Sigmoid colon (tissue), 4 donors: ENCODE results near the gene MIB2.
"Not testable (repeated sequence)": the region's sequence is repeated elsewhere in the genome, so short reads cannot be mapped to it uniquely, and the experiment has no call there.

Experiments
- EP300 ChIP-seq, 4 donors: sonication (generic); formaldehyde crosslinking; IDR thresholded peaks; one replicate each; pipeline ENCODE4 v1.6.1; 2017; ENCODE audit warnings: antibody characterized with exemption in 4 of 4
- POLR2A ChIP-seq, 2 donors: fragments of 450-650 bp; IDR thresholded peaks; one replicate each; pipeline ENCODE4 v1.6.1; 2016; ENCODE audit warnings: antibody characterized with exemption in 2 of 2, mild to moderate bottlenecking in 2 of 2, moderate library complexity in 2 of 2
- POLR2AphosphoS5 ChIP-seq, 4 donors: sonication (generic); formaldehyde crosslinking; IDR thresholded peaks; one replicate each; pipeline ENCODE4 v1.6.1; 2017; ENCODE audit warnings: antibody characterized with exemption in 4 of 4
- TF ChIP-seq, protein P1 (sequence below), 4 experiments: fragments of 450-650 bp in 3 of 4; fragments of 200-600 bp in 1 of 4; IDR thresholded peaks; one replicate each; pipeline ENCODE4 v1.5.1; 2016 to 2019; ENCODE audit warnings: antibody characterized with exemption in 4 of 4, mild to moderate bottlenecking in 3 of 4, moderate library complexity in 2 of 4

DNA sequence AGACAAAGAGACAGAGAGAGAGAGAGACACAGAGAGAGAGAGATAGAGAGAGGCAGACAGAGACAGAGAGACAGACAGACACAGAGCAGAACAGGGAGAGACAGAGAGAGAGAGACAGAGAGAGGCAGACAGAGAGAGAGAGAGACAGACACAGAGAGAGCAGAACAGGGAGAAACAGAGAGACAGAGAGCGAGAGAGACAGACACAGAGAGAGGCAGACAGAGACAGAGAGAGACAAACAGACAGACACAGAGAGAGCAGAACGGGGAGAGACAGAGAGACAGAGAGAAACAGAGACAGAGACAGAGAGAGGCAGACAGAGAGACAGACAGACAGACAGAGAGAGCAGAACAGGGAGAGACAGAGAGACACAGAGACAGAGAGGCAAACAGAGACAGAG, 20.0 kb upstream of the MIB2 start:
- TF ChIP-seq, protein P1, sequence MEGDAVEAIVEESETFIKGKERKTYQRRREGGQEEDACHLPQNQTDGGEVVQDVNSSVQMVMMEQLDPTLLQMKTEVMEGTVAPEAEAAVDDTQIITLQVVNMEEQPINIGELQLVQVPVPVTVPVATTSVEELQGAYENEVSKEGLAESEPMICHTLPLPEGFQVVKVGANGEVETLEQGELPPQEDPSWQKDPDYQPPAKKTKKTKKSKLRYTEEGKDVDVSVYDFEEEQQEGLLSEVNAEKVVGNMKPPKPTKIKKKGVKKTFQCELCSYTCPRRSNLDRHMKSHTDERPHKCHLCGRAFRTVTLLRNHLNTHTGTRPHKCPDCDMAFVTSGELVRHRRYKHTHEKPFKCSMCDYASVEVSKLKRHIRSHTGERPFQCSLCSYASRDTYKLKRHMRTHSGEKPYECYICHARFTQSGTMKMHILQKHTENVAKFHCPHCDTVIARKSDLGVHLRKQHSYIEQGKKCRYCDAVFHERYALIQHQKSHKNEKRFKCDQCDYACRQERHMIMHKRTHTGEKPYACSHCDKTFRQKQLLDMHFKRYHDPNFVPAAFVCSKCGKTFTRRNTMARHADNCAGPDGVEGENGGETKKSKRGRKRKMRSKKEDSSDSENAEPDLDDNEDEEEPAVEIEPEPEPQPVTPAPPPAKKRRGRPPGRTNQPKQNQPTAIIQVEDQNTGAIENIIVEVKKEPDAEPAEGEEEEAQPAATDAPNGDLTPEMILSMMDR (IDR thresholded peaks at IDR 0.05): not testable (repeated sequence)
- TF ChIP-seq POLR2A, POLR2AphosphoS5, EP300 (IDR thresholded peaks at IDR 0.05): not testable (repeated sequence)
